Activated naive CD4-positive, alpha-beta T cell treated with anti-CD3 and anti-CD28 coated beads, Interleukin-2, amount 10 ng/mL, durations not matched to agents 7 days and 5 days (primary cell): Measurements from ENCODE around the gene TRPM3.

Experiments
- CTCF ChIA-PET: fragments of 350-600 bp; sonication (Branson Sonifier 250); formaldehyde crosslinking; loops from one replicate; lab custom pipeline; 2021; ENCODE audit warnings: antibody characterized with exemption; lab: Charles Lee
- DNase-seq: peaks from one replicate; pipeline ENCODE4 v3.0.0-alpha.2; 2020
- H3K27ac Mint-ChIP-seq: one replicate; pipeline ENCODE4 v1.8.0; 2021; ENCODE audit warnings: mild to moderate bottlenecking, moderate library complexity, mixed read lengths
- H3K27me3 Mint-ChIP-seq: one replicate; pipeline ENCODE4 v1.8.0; 2021; ENCODE audit warnings: mild to moderate bottlenecking, mixed read lengths
- H3K36me3 Mint-ChIP-seq: one replicate; pipeline ENCODE4 v1.8.0; 2021; ENCODE audit warnings: mixed read lengths
- H3K4me1 Mint-ChIP-seq: one replicate; pipeline ENCODE4 v1.8.0; 2021; ENCODE audit warnings: mixed read lengths
- H3K4me3 Mint-ChIP-seq: one replicate; pipeline ENCODE4 v1.8.0; 2021; ENCODE audit warnings: mild to moderate bottlenecking, moderate library complexity, mixed read lengths
- H3K9me3 Mint-ChIP-seq: one replicate; pipeline ENCODE4 v1.8.0; 2021; ENCODE audit warnings: mixed read lengths

The TRPM3 gene

DNA sequence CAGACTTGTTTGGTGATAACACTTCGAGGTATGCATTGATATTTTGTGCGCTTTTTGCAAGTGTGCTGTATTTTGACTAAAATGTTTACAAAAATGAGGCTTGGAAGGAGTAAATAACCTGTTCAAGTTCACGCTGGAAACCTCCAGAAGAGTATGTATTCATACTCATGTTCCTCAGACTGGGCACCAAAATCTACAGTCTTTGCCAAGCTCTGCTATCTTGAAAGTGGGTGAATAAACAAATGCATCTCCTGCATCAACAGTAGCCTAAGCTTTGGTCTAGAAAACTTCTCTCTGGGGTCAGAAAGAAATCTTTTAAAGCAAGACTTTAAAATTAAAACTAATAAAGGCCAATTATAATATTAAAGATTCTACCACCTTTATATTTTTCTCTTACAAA is 157.9 kb downstream of the TRPM3 start:
- Mint-ChIP-seq H3K27me3 (no peaks in the 10 kb centered on the region), H3K27ac (no peak overlapping the region), H3K9me3 (no peaks in the 10 kb centered on the region), H3K4me3 (no peak overlapping the region), H3K36me3 (no peaks in the 10 kb centered on the region), H3K4me1 (no peaks in the 10 kb centered on the region)
- DNase-seq = no peak
- CTCF ChIA-PET = no interaction called here

DNA sequence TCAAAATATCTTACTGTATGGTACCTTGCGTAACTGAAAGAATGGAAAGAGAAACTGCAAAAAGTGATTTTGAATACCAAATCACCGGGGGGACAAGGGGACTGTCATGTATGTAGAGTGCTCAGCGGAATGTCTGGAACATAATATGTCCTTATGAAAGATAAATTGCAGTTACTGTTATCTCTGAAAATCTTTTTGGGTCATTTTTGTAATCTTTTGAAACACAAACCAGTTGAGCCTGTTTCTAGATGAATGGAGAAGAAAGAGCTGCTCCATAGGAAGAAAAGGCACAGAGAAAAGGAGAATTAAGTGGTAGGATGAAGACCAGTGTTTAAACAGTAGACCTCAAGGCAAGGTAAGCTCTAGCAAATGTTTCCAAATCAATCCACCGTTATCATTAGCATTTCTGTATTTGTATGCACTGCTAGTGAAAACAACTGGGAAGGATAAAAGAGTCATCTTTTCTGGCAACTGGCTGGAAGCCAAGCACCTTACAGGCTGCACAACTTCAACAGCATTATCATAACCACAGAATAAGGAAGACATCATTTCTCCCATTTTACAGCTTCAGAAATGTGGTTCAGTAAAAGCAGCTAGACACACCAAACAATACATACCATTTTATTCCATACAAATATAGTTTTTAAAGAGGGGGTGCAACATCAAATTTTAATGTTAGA is 158.5 kb downstream of the TRPM3 start:
- H3K27ac Mint-ChIP-seq = no peak overlapping the region

DNA sequence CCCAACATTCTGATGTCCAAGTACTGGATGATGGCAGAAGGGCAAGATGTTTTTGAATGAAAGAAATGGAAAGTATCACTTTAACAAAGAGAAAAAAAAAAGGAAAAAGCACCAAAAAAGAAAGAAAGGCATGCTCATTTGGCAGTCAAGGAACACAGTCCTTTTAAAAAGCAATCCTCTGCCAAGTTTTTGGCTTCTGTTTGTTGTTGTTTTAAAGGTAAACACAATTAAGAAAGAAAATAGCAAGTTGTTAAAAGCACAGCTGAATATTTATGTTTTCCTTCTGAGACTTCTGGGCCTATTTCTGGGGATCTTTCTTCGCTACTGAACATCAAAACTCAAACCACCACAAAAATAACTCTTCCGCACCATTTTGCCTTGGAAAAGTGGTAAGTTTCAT is 162.1 kb downstream of the TRPM3 start:
- no peak for DNase-seq
- Mint-ChIP-seq H3K27me3 (no peaks in the 10 kb centered on the region), H3K4me3 (no peak overlapping the region), H3K4me1 (no peaks in the 10 kb centered on the region), H3K36me3 (no peaks in the 10 kb centered on the region), H3K9me3 (no peaks in the 10 kb centered on the region), H3K27ac (no peak overlapping the region)
- CTCF ChIA-PET = no interaction called here

More for the DNA sequence above, 158.5 kb downstream of the TRPM3 start:
- DNase-seq = no peak
- CTCF ChIA-PET = no interaction called here
- Mint-ChIP-seq H3K4me3 (no peak overlapping the region), H3K27me3 (no peaks in the 10 kb centered on the region), H3K36me3 (no peaks in the 10 kb centered on the region), H3K9me3 (no peaks in the 10 kb centered on the region), H3K4me1 (no peaks in the 10 kb centered on the region)

DNA sequence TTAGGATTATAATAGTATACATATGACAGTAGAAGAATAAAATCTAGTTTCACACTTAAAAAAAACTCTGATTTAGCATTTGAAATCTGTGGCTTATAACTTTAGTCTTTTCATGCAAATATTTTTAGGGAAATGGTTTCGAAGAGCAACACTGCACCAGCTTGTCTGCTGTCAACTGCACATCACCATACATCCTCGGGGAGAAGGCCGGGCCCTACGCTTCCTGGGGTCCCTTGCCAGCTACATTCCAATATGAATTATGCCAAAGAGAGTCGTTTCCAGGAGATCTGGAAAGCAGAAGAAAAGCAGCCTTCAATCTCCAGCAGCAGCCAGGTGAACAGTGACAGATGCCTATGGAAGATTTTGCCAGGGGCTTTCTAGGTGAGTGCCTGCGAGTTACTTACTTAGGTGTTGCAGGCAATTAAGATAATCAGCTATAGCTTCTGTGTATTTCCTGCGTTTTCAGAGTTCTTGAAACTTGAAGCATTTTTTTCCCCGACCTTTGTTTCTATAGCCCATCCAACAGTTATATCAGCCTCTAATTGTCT is 166.8 kb downstream of the TRPM3 start:
- CTCF ChIA-PET = no interaction called here
- Mint-ChIP-seq H3K9me3 (no peaks in the 10 kb centered on the region), H3K27ac (no peak overlapping the region), H3K27me3 (no peaks in the 10 kb centered on the region), H3K4me1 (no peaks in the 10 kb centered on the region), H3K4me3 (no peak overlapping the region), H3K36me3 (no peaks in the 10 kb centered on the region)
- no peak for DNase-seq

DNA sequence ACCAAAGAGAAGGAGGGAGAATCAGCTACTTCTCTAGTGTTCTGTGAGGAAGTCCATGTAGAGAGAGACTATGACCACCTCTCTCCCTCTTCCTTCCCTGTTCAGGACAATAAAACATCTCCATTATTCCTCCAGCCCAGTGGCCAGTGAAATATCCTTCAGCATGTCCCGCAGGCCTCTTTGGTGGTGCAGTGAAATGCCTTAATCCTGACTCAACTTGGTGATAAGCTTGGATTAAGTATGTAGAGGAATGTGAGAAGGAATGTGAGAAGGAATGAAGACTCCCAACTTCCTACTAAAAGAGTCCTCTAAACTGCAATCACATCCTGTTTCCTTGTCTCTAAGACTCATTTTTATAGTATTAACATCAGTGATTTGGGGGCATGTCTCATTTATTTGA is 167.3 kb downstream of the TRPM3 start:
- H3K27ac Mint-ChIP-seq = no peak overlapping the region
- H3K36me3 Mint-ChIP-seq = no peaks in the 10 kb centered on the region
- H3K4me1 Mint-ChIP-seq = no peaks in the 10 kb centered on the region
- CTCF ChIA-PET = no interaction called here
- no peak for DNase-seq
- H3K27me3 Mint-ChIP-seq = no peaks in the 10 kb centered on the region
- no peak overlapping the region for H3K4me3 Mint-ChIP-seq
- no peaks in the 10 kb centered on the region for H3K9me3 Mint-ChIP-seq

DNA sequence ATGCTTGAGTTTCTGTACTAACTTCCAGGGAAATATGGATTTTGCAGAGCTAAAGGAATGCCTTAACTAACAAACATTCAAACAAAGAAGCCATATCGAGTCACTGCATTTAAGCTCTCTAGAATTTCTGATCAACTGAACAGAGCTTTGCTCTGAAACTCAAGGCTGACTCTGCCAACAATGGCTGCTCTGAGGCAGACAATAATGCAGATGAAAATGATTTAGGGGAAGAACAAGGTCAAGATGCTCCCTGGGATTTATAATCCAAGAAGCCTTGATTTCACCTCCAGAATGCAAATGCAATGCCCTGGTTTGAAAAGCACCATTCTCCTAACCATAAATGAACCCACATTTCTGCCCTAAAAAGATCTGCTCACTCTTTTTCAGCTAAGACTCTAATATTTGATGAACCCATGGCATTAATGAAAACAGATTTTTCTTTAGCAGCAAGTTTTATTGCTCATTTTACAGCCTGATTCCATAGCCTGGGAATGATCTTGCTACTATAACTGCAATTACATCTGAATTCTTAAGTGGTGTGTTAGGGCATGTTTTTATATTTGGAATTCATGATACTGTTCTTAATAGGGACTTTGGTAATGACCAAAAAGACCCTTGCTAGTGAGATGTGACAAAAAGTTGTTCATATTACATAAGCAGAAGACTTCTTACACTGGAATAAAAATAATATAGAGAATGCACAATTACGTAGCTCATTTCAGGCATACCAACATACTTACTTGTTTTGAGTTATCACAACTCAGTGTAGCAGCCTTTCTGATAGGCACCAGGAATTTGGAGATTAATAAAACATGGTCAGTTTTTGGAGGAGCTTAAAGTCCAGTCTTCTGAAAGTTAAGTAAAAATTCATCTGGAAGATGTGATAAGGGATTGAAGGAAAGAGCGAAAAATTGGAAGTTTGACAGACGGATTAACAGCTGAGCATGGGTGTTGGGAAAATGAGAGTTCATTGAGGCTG is 169.4 kb downstream of the TRPM3 start:
- Mint-ChIP-seq H3K36me3 (no peaks in the 10 kb centered on the region), H3K4me3 (no peak overlapping the region), H3K27me3 (no peaks in the 10 kb centered on the region), H3K27ac (no peak overlapping the region), H3K4me1 (no peaks in the 10 kb centered on the region), H3K9me3 (no peaks in the 10 kb centered on the region)
- CTCF ChIA-PET = no interaction called here
- DNase-seq = no peak

DNA sequence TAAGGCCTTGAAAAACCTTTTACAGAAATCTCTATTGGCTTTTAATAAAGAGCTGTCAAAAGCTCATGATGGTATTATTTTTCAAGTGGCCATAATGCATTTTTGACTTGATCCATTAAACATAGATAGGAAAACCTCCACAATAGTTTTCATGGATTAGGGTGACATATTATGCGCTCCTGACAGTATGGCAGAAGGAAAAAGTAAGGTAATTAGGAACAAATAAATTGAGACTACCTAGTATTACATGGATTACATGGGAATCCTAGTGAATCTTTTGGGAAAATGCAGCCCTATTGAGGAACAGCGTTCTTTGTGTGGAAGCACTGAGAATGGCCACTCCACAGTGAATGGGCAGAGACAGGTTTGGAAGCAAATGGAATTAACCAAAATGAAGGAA is 171.2 kb downstream of the TRPM3 start:
- H3K36me3 Mint-ChIP-seq = no peaks in the 10 kb centered on the region
- H3K27ac Mint-ChIP-seq = no peak overlapping the region
- no peaks in the 10 kb centered on the region for H3K9me3 Mint-ChIP-seq
- no peak for DNase-seq
- CTCF ChIA-PET = no interaction called here
- no peaks in the 10 kb centered on the region for H3K27me3 Mint-ChIP-seq
- H3K4me1 Mint-ChIP-seq = no peaks in the 10 kb centered on the region
- no peak overlapping the region for H3K4me3 Mint-ChIP-seq

DNA sequence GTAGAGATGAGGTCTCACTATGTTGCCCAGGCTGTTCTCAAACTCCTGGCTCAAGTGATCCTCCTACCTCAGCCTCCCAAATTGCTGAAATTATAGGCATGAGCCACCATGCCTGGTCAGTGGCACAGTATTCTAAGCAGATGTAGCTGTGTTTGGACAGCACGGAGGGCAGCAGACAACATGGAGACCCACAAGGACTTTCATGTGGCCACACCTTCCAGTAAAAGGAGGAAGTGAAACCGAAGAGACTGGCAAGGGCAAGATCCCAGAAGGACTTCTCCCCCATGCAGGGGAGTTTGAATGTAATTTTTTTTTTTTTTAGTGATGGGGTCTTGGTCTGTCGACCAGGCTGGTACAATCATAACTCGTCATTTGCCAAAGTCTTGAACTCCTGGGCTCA is 172.2 kb downstream of the TRPM3 start:
- H3K36me3 Mint-ChIP-seq = no peaks in the 10 kb centered on the region
- no peak for DNase-seq
- no peaks in the 10 kb centered on the region for H3K9me3 Mint-ChIP-seq
- H3K4me1 Mint-ChIP-seq = no peaks in the 10 kb centered on the region
- no peak overlapping the region for H3K4me3 Mint-ChIP-seq
- H3K27me3 Mint-ChIP-seq = no peaks in the 10 kb centered on the region
- CTCF ChIA-PET = no interaction called here
- H3K27ac Mint-ChIP-seq = no peak overlapping the region

DNA sequence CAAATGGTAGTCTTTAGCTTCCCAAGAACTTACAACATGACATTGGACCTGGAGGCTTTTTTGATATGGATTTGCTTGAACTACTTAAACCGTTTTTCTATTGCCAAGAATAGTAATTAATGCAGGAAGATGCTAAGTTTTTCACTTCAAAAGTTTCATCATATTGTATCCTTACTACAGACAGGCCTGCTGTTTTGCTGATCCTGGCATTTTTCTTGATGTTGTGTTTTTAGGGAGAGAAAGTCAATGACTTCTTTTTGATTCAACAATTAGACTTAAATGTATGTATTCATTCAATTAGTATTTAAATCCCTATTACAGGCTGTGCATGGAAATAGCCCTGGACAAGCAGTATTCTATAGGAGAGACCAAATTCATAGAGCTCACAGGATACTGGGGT is 172.7 kb downstream of the TRPM3 start:
- Mint-ChIP-seq H3K4me3 (no peak overlapping the region), H3K27me3 (no peaks in the 10 kb centered on the region), H3K9me3 (no peaks in the 10 kb centered on the region), H3K36me3 (no peaks in the 10 kb centered on the region), H3K27ac (no peak overlapping the region), H3K4me1 (no peaks in the 10 kb centered on the region)
- CTCF ChIA-PET = no interaction called here
- no peak for DNase-seq

DNA sequence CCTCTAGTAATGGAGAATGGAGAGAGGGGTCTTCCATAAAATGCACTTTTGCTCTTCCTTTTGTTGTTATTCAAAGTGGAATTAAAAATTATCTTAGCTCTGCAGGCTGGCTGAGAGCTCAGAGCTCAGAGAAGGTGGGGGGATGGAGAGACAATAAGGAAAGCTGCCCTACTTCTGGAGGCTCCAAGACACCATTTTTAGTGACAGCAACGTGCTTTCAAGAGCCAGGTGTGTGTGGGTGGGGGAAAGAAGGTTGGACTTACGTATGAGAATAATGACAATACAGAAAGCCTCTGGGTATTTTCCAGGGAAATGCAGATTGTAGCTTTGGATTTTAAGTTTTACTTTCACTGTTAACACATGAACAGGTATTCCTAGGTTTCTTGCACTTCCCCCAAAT is 173.9 kb downstream of the TRPM3 start:
- DNase-seq = no peak
- Mint-ChIP-seq H3K4me1 (no peaks in the 10 kb centered on the region), H3K9me3 (no peaks in the 10 kb centered on the region), H3K27ac (no peak overlapping the region), H3K27me3 (no peaks in the 10 kb centered on the region), H3K4me3 (no peak overlapping the region), H3K36me3 (no peaks in the 10 kb centered on the region)
- CTCF ChIA-PET = no interaction called here

DNA sequence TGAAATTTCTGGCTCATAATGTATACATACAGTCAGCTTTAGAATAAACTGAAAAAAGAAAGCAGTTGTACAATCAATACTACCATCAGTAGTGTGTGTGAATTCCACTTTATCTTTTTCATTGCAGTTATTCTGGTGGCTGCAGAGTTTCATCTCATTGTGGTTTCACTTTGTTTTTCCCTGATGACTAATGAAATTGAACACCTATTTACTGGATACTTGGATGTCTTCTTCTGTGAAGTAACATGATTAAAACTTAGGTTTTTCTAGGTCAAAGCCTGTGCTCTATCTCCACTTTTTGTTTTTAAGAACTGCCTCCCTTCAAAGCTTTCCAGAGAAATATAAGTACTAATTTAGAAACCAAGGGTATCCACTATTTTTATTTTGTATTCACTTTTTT is 174.3 kb downstream of the TRPM3 start:
- Mint-ChIP-seq H3K27ac (no peak overlapping the region), H3K36me3 (no peaks in the 10 kb centered on the region), H3K9me3 (no peaks in the 10 kb centered on the region), H3K27me3 (no peaks in the 10 kb centered on the region), H3K4me3 (no peak overlapping the region), H3K4me1 (no peaks in the 10 kb centered on the region)
- no peak for DNase-seq
- CTCF ChIA-PET = no interaction called here

DNA sequence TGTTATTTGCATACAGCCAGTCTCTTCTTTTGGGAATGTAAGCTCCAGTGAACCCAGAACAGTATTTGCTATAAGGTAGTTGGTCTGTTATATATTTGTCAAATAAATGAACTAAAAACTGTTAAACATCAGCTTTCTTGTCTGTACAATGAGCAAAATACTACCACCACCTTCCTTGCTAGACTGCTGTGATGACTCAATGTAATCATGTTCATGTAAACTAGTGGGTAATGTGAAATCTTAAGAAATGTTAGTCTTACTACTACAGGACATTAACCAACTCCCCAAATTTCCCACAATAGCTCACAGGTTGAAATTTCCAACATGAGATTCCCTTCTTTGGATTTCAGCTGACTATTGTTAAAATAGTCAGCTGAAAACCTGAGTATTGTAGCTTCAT is 176.1 kb downstream of the TRPM3 start:
- CTCF ChIA-PET = no interaction called here

DNA sequence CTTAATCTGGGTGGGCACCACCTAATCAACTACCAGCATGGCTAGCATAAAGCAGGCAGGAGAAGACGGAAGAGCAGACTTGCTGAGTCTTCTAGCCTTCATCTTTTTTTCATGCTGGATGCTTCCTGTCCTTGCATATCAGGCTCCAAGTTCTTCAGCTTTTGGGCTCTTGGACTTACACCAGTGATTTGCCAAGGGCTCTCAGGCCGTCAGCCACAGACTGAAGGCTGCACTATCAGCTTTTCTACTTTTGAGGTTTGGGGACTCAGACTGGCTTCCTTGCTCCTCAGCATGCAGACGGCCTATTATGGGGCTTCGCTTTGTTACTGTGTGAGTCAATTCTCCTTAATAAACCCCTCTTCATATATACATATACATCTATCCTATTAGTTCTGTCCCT is 180.2 kb downstream of the TRPM3 start:
- Mint-ChIP-seq H3K4me3 (no peak overlapping the region), H3K4me1 (no peaks in the 10 kb centered on the region), H3K27me3 (no peaks in the 10 kb centered on the region), H3K36me3 (no peaks in the 10 kb centered on the region), H3K9me3 (no peaks in the 10 kb centered on the region), H3K27ac (no peak overlapping the region)
- DNase-seq = no peak
- CTCF ChIA-PET = no interaction called here

More for the DNA sequence above, 176.1 kb downstream of the TRPM3 start:
- Mint-ChIP-seq H3K4me1 (no peaks in the 10 kb centered on the region), H3K4me3 (no peak overlapping the region), H3K9me3 (no peaks in the 10 kb centered on the region), H3K27ac (no peak overlapping the region), H3K36me3 (no peaks in the 10 kb centered on the region), H3K27me3 (no peaks in the 10 kb centered on the region)
- DNase-seq = no peak

DNA sequence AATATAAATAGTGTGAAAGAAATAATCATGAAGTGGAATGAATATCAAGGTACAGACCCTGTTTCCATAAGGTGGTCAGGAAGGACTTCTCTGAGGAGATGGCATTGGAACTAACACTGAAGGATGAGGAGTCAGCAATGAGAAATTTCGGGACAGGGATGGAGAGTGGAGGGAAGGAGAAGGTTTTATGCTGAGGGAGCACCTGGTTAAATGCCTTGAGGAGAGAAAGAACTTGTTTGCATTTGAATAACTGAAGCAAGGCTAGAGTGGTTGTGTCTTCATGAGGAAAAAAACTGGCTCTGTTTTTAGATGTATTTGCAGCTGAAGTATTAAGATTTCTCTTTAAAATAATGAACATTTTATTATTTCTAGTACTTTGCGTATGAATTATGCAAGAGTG is 180.8 kb downstream of the TRPM3 start:
- CTCF ChIA-PET = no interaction called here

DNA sequence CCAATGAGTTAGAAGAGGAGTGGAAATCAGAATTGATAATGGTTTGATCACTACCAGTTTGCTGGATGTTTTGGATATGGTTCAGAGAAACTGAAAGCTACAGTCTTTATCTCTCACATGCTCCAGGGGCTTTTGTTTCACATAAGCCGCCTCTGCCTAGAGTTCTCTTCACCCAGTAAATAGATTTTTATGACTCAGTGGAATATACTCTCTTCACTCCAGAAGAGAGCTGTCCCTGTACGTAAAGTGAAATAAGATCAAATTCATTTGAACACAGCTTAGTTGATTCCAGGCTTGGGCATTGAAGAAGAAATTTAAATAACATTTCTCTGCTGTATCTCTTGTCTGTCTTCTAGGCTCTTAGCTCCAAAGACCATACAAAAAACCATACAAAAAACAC is 184.9 kb downstream of the TRPM3 start:
- Mint-ChIP-seq H3K36me3 (no peaks in the 10 kb centered on the region), H3K27me3 (no peaks in the 10 kb centered on the region), H3K4me1 (no peaks in the 10 kb centered on the region), H3K27ac (no peak overlapping the region), H3K4me3 (no peak overlapping the region), H3K9me3 (no peaks in the 10 kb centered on the region)
- DNase-seq = no peak
- CTCF ChIA-PET = no interaction called here

More for the DNA sequence above, 180.8 kb downstream of the TRPM3 start:
- no peak overlapping the region for H3K4me3 Mint-ChIP-seq
- no peaks in the 10 kb centered on the region for H3K9me3 Mint-ChIP-seq
- DNase-seq = no peak
- H3K4me1 Mint-ChIP-seq = no peaks in the 10 kb centered on the region
- H3K36me3 Mint-ChIP-seq = no peaks in the 10 kb centered on the region
- H3K27me3 Mint-ChIP-seq = no peaks in the 10 kb centered on the region
- H3K27ac Mint-ChIP-seq = no peak overlapping the region
